Adrenal gland (tissue), 5 donors: Measurements from ENCODE around the gene DROSHA.

ENCODE experiments used
- CTCF ChIP-seq, 6 experiments: fragments of 450-650 bp in 4 of 6; fragments of 200-600 bp in 2 of 6; sonication (generic) in 1 of 6; IDR thresholded peaks; 1 replicate in 5 of 6; 2 replicates in 1 of 6; pipeline versions ENCODE4 v1.5.1 to v1.8.0; 2016 to 2021; ENCODE audit warnings: antibody characterized with exemption in 6 of 6, mild to moderate bottlenecking in 2 of 6, moderate library complexity in 1 of 6
- POLR2A ChIP-seq, 2 donors: fragments of 450-650 bp; IDR thresholded peaks; one replicate each; pipeline ENCODE4 v1.6.1; 2017; ENCODE audit warnings: antibody characterized with exemption in 2 of 2, mild to moderate bottlenecking in 2 of 2, moderate library complexity in 1 of 2
- donor health status: DM: no; HTN: no; CAD: no.

GRCh38 chr5:31404325-31404724, 127.6 kb downstream of the DROSHA start:
- TF ChIP-seq CTCF (IDR thresholded peaks at IDR 0.05), result no peak
- TF ChIP-seq POLR2A (IDR thresholded peaks at IDR 0.05), result no peak
